Activated naive CD8-positive, alpha-beta T cell treated with anti-CD3 and anti-CD28 coated beads for 36 hours (primary cell): ENCODE measurements around the gene DNAI7. TPM values are rescaled to one million over a fixed set of nuclear protein-coding genes. Genes with fewer than 3 reads are reported as not detected.

Experiments used
- DNase-seq: peaks from one replicate; pipeline ENCODE4 v3.0.0; 2021
- H3K27ac Mint-ChIP-seq: one replicate; pipeline ENCODE4 v1.8.0; 2022; ENCODE audit warnings: mild to moderate bottlenecking, moderate library complexity, mixed read lengths
- H3K27me3 Mint-ChIP-seq: one replicate; pipeline ENCODE4 v1.8.0; 2022; ENCODE audit warnings: mild to moderate bottlenecking, mixed read lengths
- H3K36me3 Mint-ChIP-seq: one replicate; pipeline ENCODE4 v1.8.0; 2021; ENCODE audit warnings: mild to moderate bottlenecking, mixed read lengths
- H3K4me1 Mint-ChIP-seq: one replicate; pipeline ENCODE4 v1.8.0; 2021; ENCODE audit warnings: mixed read lengths
- H3K4me3 Mint-ChIP-seq: one replicate; pipeline ENCODE4 v1.8.0; 2022; ENCODE audit warnings: mild to moderate bottlenecking, moderate library complexity, mixed read lengths
- H3K9me3 Mint-ChIP-seq: one replicate; pipeline ENCODE4 v1.8.0; 2022; ENCODE audit warnings: mixed read lengths
- total RNA-seq, 2 experiments: library from RNA; stranded (reverse); gene quantifications; one replicate each; pipeline ENCODE4 v1.2.3, GENCODE V29; 2021

The DNAI7 gene
- total RNA-seq, 2 experiments from 2014 or later, result not detected

GRCh38 chr12:25058658-25059058 is 136.3 kb downstream of the DNAI7 start:
- Mint-ChIP-seq H3K4me1 (peaks cover 62% of the 10 kb centered on the region), H3K27ac (no peak overlapping the region), H3K27me3 (no peaks in the 10 kb centered on the region), H3K36me3 (peaks cover 16% of the 10 kb centered on the region), H3K9me3 (no peaks in the 10 kb centered on the region), H3K4me3 (no peak overlapping the region)
- DNase-seq, result no peak

Other genes starting within 250 kb of the DNAI7 start
- 10 to 100 TPM; 58.7 to 59.6 TPM for gene BCAT1, start 246.1 kb downstream of the DNAI7 start, total RNA-seq
- gene ETFRF1, start 77 bp upstream of the DNAI7 start, total RNA-seq, result 10 to 100 TPM; 13.0 to 13.1 TPM
- 10 to 100 TPM; 26.7 to 27.9 TPM for gene KRAS, start 55.8 kb upstream of the DNAI7 start, total RNA-seq